B cell (primary cell): ENCODE data around the gene KDM5A. TPM values are rescaled to one million over a fixed set of nuclear protein-coding genes. Genes with fewer than 3 reads are reported as not detected.

ENCODE experiments used
- ATAC-seq: fragments of 200-7000 bp; cut with Tn5 transposase; one replicate; pipeline ENCODE4 v1.10.0; 2021; ENCODE audit warnings: low read depth, mild to moderate bottlenecking, moderate number of reproducible peaks, moderate library complexity
- CTCF ChIA-PET: fragments of 350-600 bp; sonication (Branson Sonifier 250); formaldehyde crosslinking; loops from one replicate; lab custom pipeline; 2021; ENCODE audit warnings: antibody characterized with exemption, inconsistent platforms; lab: Charles Lee
- POLR2A ChIA-PET: fragments of 350-600 bp; sonication (Branson Sonifier 250); formaldehyde crosslinking; loops from one replicate; lab custom pipeline; 2021; ENCODE audit warnings: antibody characterized with exemption; lab: Charles Lee
- DNase-seq: peaks from one replicate; pipeline ENCODE4 v3.0.0; 2013
- H2AFZ ChIP-seq: 2 replicates; pipeline ENCODE4 v1.6.1; 2012; ENCODE audit warnings: mild to moderate bottlenecking, low read depth, low read length; ENCODE audit not compliant: insufficient read depth, poor library complexity, severe bottlenecking
- H3K27ac ChIP-seq, 2 donors: 1 replicate in 1 of 2; 2 replicates in 1 of 2; pipeline ENCODE4 v1.5.1; 2012 to 2013; ENCODE audit warnings: low read length in 2 of 2, mild to moderate bottlenecking in 2 of 2, moderate library complexity in 1 of 2
- H3K27me3 ChIP-seq, 4 experiments: fragments of 200-600 bp in 1 of 4; sonication (generic) in 1 of 4; replicated peaks in 1 of 4; 1 replicate in 2 of 4; 2 replicates in 2 of 4; pipeline versions ENCODE4 v1.6.1 to v1.7.0; 2013 to 2016; ENCODE audit warnings: low read length in 3 of 4, mild to moderate bottlenecking in 2 of 4, mixed read lengths in 1 of 4, moderate library complexity in 1 of 4; ENCODE audit not compliant: insufficient read depth in 4 of 4, control insufficient read depth in 3 of 4; ENCODE audit errors: control extremely low read depth in 1 of 4
- H3K36me3 ChIP-seq, 2 experiments: replicated peaks in 1 of 2; 1 replicate in 1 of 2; 2 replicates in 1 of 2; pipeline versions ENCODE4 v1.6.1 to v1.7.1; 2013; ENCODE audit warnings: low read length in 1 of 2; ENCODE audit not compliant: insufficient read depth in 2 of 2, control insufficient read depth in 1 of 2; ENCODE audit errors: control extremely low read depth in 1 of 2, extremely low read depth in 1 of 2
- H3K4me1 ChIP-seq, 2 donors: fragments of 200-600 bp in 1 of 2; sonication (generic) in 1 of 2; 1 replicate in 1 of 2; 2 replicates in 1 of 2; pipeline versions ENCODE4 v1.5.1 to v1.6.1; 2013 to 2017; ENCODE audit warnings: low read length in 2 of 2; ENCODE audit not compliant: control insufficient read depth in 2 of 2, insufficient read depth in 2 of 2
- H3K4me2 ChIP-seq: replicated peaks from 2 replicates; pipeline ENCODE3; 2012; ENCODE audit warnings: mild to moderate bottlenecking, low read depth, low read length; ENCODE audit not compliant: poor library complexity, severe bottlenecking
- H3K4me3 ChIP-seq, 5 experiments: fragments of 200-600 bp in 1 of 5; sonication (generic) in 1 of 5; 1 replicate in 3 of 5; 2 replicates in 2 of 5; pipeline versions ENCODE4 v1.5.1 to v1.7.0; 2011 to 2016; ENCODE audit warnings: low read length in 4 of 5, mild to moderate bottlenecking in 4 of 5, low read depth in 2 of 5, control low read depth in 1 of 5, moderate library complexity in 1 of 5; ENCODE audit not compliant: insufficient read depth in 1 of 5; ENCODE audit errors: control extremely low read depth in 1 of 5, extremely low read depth in 1 of 5
- H3K79me2 ChIP-seq: fragments of 200-600 bp; sonication (generic); one replicate; pipeline ENCODE4 v1.6.0; 2016; ENCODE audit warnings: low read length; ENCODE audit not compliant: control insufficient read depth, insufficient read depth
- H3K9ac ChIP-seq: fragments of 200-600 bp; sonication (generic); 2 replicates; pipeline ENCODE4 v1.6.1; 2017; ENCODE audit warnings: mild to moderate bottlenecking, low read length, moderate library complexity
- H3K9me3 ChIP-seq, 3 donors: one replicate each; pipeline versions ENCODE4 v1.6.1 to v1.7.1; 2013; ENCODE audit warnings: low read length in 2 of 3; ENCODE audit not compliant: control insufficient read depth in 2 of 3, insufficient read depth in 1 of 3; ENCODE audit errors: control extremely low read depth in 1 of 3
- H4K20me1 ChIP-seq: 2 replicates; pipeline ENCODE4 v1.6.0; 2012; ENCODE audit warnings: mild to moderate bottlenecking, low read length; ENCODE audit not compliant: insufficient read depth, control insufficient read depth, poor library complexity, severe bottlenecking
- H3K27ac Mint-ChIP-seq: one replicate; pipeline ENCODE4 v1.8.0; 2021; ENCODE audit warnings: mixed read lengths
- H3K27me3 Mint-ChIP-seq: one replicate; pipeline ENCODE4 v1.8.0; 2021; ENCODE audit warnings: mixed read lengths
- H3K4me1 Mint-ChIP-seq: one replicate; pipeline ENCODE4 v1.8.0; 2021; ENCODE audit warnings: mixed read lengths
- H3K4me3 Mint-ChIP-seq: one replicate; pipeline ENCODE4 v1.8.0; 2021; ENCODE audit warnings: mixed read lengths
- H3K9me3 Mint-ChIP-seq: one replicate; pipeline ENCODE4 v1.8.0; 2022; ENCODE audit warnings: mixed read lengths; ENCODE audit not compliant: insufficient read depth
- CTCF ChIP-seq: fragments of 200-600 bp; IDR thresholded peaks from one replicate; pipeline ENCODE4 v1.8.0; 2022; ENCODE audit warnings: antibody characterized with exemption, mild to moderate bottlenecking
- EZH2 ChIP-seq: IDR thresholded peaks from 2 replicates; pipeline ENCODE4 v1.6.1; 2012; ENCODE audit warnings: borderline replicate concordance, low read depth, mild to moderate bottlenecking, moderate library complexity, low read length; ENCODE audit not compliant: insufficient read depth, poor library complexity, severe bottlenecking
- WGBS: methylation state at CpG from one replicate; pipeline ENCODE4 v1.1.5; 2013; ENCODE audit warnings: missing lambda C conversion rate; ENCODE audit not compliant: insufficient coverage; 5-methylcytosine and 5-hydroxymethylcytosine counted together
- intact Hi-C: fragments of 100-400 bp; cut with micrococcal nuclease; formaldehyde crosslinking; loops from one replicate; pipeline ENCODE4 v1.10.0; 2022
- polyA plus RNA-seq: library from polyadenylated mRNA; depleted of rRNA; stranded (reverse); fragments of >200 nt; gene quantifications from 2 replicates; pipeline ENCODE4 v1.2.3, GENCODE V29; 2012
- total RNA-seq, 2 donors: library from RNA; stranded (reverse); fragments of 120-200 nt in 1 of 2; gene quantifications; 1 replicate in 1 of 2; 2 replicates in 1 of 2; pipeline versions ENCODE4 v1.2.3 to v1.2.4, GENCODE V29; 2013 to 2022

KDM5A gene
- total and polyA plus RNA-seq, 2 donors (not counting 1 experiment from before 2014, with no cell fraction given): 13.0 to 171 TPM

DNA sequence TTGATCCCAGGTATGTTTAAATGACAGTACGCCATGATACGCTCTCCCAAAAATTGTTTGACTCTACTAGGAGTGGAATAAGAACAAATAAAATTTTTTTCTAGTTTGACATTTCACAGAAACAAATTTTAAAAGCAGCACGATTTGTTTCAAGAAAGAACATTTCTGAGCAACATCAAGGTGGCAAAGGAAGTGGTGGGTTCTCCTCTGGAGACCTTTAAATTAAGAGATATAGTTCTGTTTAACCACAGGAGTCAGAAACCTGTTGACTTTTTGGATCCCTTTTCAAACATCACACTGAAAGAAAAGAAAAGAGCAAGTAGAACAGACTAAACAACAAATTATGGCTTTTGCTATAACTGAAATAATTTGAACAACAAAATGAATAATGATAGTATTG lies 124.0 kb downstream of the KDM5A start:
- H3K27ac Mint-ChIP-seq: no peak overlapping the region
- Histone ChIP-seq H3K4me1 (no peaks in the 10 kb centered on the region), H3K4me2 (no peak overlapping the region), H3K4me3 (no peak overlapping the region), H3K27me3 (peaks cover 0 to 3% (median 0%) of the 10 kb centered on the region in 4 experiments), H3K9me3 (no peaks in the 10 kb centered on the region), H3K79me2 (no peaks in the 10 kb centered on the region), H2AFZ (no peak overlapping the region), H3K27ac (no peak overlapping the region), H4K20me1 (no peaks in the 10 kb centered on the region), H3K9ac (no peak overlapping the region), H3K36me3 (no peaks in the 10 kb centered on the region)
- no peak overlapping the region for H3K4me3 Mint-ChIP-seq
- no peaks in the 10 kb centered on the region for H3K9me3 Mint-ChIP-seq
- ATAC-seq (no peak), DNase-seq (no peak)
- ChIA-PET POLR2A (no interaction called here), CTCF (no interaction called here)
- TF ChIP-seq EZH2 (no peak), CTCF (no peak)
- H3K27me3 Mint-ChIP-seq: peaks cover 5% of the 10 kb centered on the region
- intact Hi-C loops: no loop called here
- no peaks in the 10 kb centered on the region for H3K4me1 Mint-ChIP-seq
- no CpG with 5 or more reads among the region's 3 CpGs for WGBS

GRCh38 chr12:264269-264668 lies 124.9 kb downstream of the KDM5A start:
- Histone ChIP-seq H3K4me1 (no peaks in the 10 kb centered on the region), H3K79me2 (no peaks in the 10 kb centered on the region), H3K27me3 (peaks cover 0 to 8% (median 4%) of the 10 kb centered on the region in 4 experiments), H3K9me3 (no peaks in the 10 kb centered on the region), H4K20me1 (no peaks in the 10 kb centered on the region), H3K9ac (no peak overlapping the region), H3K36me3 (no peaks in the 10 kb centered on the region), H3K27ac (no peak overlapping the region), H3K4me2 (no peak overlapping the region), H3K4me3 (no peak overlapping the region), H2AFZ (no peak overlapping the region)
- H3K9me3 Mint-ChIP-seq: no peaks in the 10 kb centered on the region
- no peak overlapping the region for H3K27ac Mint-ChIP-seq
- H3K4me1 Mint-ChIP-seq: no peaks in the 10 kb centered on the region
- peaks cover 14% of the 10 kb centered on the region for H3K27me3 Mint-ChIP-seq
- intact Hi-C loops: no loop called here
- ChIA-PET POLR2A (no interaction called here), CTCF (no interaction called here)
- ATAC-seq (no peak), DNase-seq (no peak)
- H3K4me3 Mint-ChIP-seq: no peak overlapping the region
- 88% methylated on average over 1 of the region's 3 CpGs for WGBS
- TF ChIP-seq EZH2: no peak
- no peak for TF ChIP-seq CTCF
